Effector memory CD8-positive, alpha-beta T cell (primary cell): ENCODE results near the gene RBBP6.

Source experiments
- ATAC-seq: fragments of 150-1000 bp; cut with Tn5 transposase; replicated peaks from 2 replicates; pipeline ENCODE4 v1.10.0; 2021; ENCODE audit warnings: mild to moderate bottlenecking, moderate library complexity
- DNase-seq, 3 experiments: peaks; one replicate each; pipeline ENCODE4 v3.0.0; 2021
- H3K27ac Mint-ChIP-seq, 2 donors: one replicate each; pipeline ENCODE4 v1.8.0; 2022; ENCODE audit warnings: mild to moderate bottlenecking in 2 of 2, mixed read lengths in 2 of 2, moderate library complexity in 2 of 2
- H3K27me3 Mint-ChIP-seq, 2 donors: one replicate each; pipeline ENCODE4 v1.8.0; 2022; ENCODE audit warnings: mixed read lengths in 2 of 2
- H3K36me3 Mint-ChIP-seq: one replicate; pipeline ENCODE4 v1.8.0; 2022; ENCODE audit warnings: mild to moderate bottlenecking, moderate library complexity, mixed read lengths; ENCODE audit not compliant: insufficient read depth
- H3K4me1 Mint-ChIP-seq, 2 donors: one replicate each; pipeline ENCODE4 v1.8.0; 2022; ENCODE audit warnings: low read depth in 2 of 2, mixed read lengths in 2 of 2
- H3K4me3 Mint-ChIP-seq, 2 donors: one replicate each; pipeline ENCODE4 v1.8.0; 2022; ENCODE audit warnings: mild to moderate bottlenecking in 2 of 2, mixed read lengths in 2 of 2, moderate library complexity in 2 of 2
- H3K9me3 Mint-ChIP-seq, 2 donors: one replicate each; pipeline ENCODE4 v1.8.0; 2022; ENCODE audit warnings: mixed read lengths in 2 of 2

RBBP6 gene

DNA sequence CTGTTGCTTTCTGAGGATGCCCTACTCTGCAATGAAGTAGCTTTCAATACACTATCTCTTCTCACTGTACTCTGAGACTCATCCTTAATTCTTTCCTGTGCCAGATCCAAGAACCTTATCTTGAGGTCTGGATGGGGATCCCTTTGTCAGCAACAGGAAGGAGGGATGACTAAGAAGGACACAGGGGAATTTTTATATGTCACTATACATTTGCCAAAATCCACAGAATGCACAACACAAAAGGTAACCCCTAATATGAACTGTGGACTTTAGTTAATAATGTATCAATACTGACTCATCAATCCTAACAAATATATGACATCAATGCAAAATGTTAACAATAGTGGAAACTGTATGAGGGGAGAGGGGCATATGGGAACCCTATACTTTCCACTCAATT lies 4.7 kb upstream of the RBBP6 start:
- Mint-ChIP-seq H3K4me1 (peaks cover 2 to 4% of the 10 kb centered on the region in 2 donors), H3K4me3 (no peak overlapping the region), H3K27me3 (peaks cover 6 to 9% of the 10 kb centered on the region in 2 donors), H3K27ac (no peak overlapping the region), H3K36me3 (peaks cover 9% of the 10 kb centered on the region), H3K9me3 (no peaks in the 10 kb centered on the region)
- no peak for DNase-seq
- no peak for ATAC-seq

GRCh38 chr16:24535827-24536226 lies 3.5 kb upstream of the RBBP6 start:
- H3K27me3 Mint-ChIP-seq = peaks cover 6 to 9% of the 10 kb centered on the region in 2 donors

GRCh38 chr16:24536671-24537070 lies 2.7 kb upstream of the RBBP6 start:
- ATAC-seq (no peak), DNase-seq (no peak)
- Mint-ChIP-seq H3K27ac (no peak overlapping the region), H3K4me1 (peaks cover 13 to 16% of the 10 kb centered on the region in 2 donors), H3K27me3 (peaks cover 6 to 9% of the 10 kb centered on the region in 2 donors), H3K9me3 (no peaks in the 10 kb centered on the region), H3K36me3 (peaks cover 30% of the 10 kb centered on the region), H3K4me3 (no peak overlapping the region)

More at GRCh38 chr16:24535827-24536226, 3.5 kb upstream of the RBBP6 start:
- no peak for ATAC-seq
- Mint-ChIP-seq H3K4me1 (peaks cover 6 to 8% of the 10 kb centered on the region in 2 donors), H3K4me3 (no peak overlapping the region), H3K9me3 (no peaks in the 10 kb centered on the region), H3K27ac (no peak overlapping the region), H3K36me3 (peaks cover 21% of the 10 kb centered on the region)
- no peak for DNase-seq

DNA sequence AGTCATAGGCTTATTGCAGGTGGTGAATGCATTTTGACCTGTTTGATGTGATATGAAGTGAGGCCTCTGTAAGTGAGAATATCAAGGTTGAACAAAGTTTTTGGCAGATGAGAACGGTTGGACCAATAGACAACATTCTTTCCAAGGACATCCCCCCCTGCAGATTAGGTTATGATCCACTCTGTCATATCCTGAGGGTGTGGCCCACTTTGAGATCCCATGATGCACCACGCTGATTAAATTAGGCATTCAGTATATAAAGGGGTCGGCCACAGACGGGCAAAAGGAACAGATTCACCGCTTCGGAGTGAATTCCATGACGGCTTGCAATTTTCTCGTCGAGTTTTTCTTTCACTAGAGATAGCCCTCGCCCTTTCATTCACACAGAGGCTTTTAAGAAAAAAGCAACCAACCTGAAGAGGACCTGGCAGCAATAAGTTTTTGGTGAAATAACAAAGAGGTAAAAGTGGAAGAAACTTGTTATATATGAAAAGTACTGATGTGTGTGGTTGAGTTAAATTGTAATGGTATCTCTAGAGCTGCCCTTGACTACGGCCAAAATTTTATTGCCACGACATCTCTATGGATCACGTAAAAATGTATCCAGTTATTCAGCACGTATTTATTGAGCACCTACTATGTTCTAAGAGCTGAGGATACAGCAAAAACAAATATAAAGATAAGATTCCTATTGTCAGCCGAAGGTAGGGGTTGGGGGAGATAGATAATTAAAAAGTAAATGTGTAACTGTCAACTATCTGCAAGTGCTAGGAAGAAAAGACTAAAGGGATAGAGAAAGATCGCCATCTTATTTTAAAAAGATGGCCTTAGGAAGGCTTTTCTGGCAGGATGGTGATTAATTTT lies 1.7 kb upstream of the RBBP6 start:
- H3K27ac Mint-ChIP-seq = no peak overlapping the region
- DNase-seq (no peak), ATAC-seq (no peak)
- H3K4me3 Mint-ChIP-seq = peak overlapping the region; percentile 98 to 100
- H3K4me1 Mint-ChIP-seq = peaks cover 21 to 27% of the 10 kb centered on the region in 2 donors
- no peaks in the 10 kb centered on the region for H3K9me3 Mint-ChIP-seq
- H3K36me3 Mint-ChIP-seq = peaks cover 34% of the 10 kb centered on the region
- peaks cover 0 to 2% of the 10 kb centered on the region in 2 donors for H3K27me3 Mint-ChIP-seq

DNA sequence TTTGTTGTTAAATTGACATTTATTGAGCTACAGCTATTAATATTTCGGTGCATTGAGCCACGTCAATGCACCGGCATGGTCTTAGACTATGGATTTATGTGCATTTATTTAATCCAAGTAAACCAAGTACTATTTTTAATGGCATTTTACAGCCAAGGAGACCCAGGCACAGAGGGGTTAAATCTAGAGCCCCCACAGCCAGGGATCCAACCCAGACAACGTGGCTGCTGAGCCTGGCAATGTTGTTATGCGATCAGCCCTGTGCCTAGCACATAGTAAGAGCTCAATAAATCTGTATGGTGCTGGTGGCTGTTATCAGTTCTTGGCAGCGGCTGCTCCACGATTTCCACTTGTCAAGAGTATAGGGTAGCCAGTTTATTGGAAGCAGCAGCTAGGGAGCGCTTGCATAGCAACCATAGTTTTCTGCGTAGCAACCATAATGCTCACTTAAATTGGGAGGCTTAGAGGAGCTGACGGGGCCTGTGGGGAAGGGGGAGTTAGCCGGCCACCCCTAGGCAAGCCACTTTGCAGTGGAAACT lies 541 bp upstream of the RBBP6 start:
- ATAC-seq (no peak), DNase-seq (no peak)
- H3K9me3 Mint-ChIP-seq = no peaks in the 10 kb centered on the region
- peaks cover 23 to 34% of the 10 kb centered on the region in 2 donors for H3K4me1 Mint-ChIP-seq
- H3K27ac Mint-ChIP-seq = peak overlapping the region; percentile 99 to 100
- peaks cover 43% of the 10 kb centered on the region for H3K36me3 Mint-ChIP-seq
- no peaks in the 10 kb centered on the region for H3K27me3 Mint-ChIP-seq
- H3K4me3 Mint-ChIP-seq = peak overlapping the region; percentile 98 to 100

- Mint-ChIP-seq H3K27me3 (no peaks in the 10 kb centered on the region), H3K4me1 (peaks cover 26 to 46% of the 10 kb centered on the region in 2 donors), H3K27ac (peak overlapping the region; percentile 99 to 100), H3K36me3 (peaks cover 43% of the 10 kb centered on the region), H3K4me3 (peak overlapping the region; percentile 98 to 100), H3K9me3 (no peaks in the 10 kb centered on the region)
- peak in 1 of 3 experiments; percentile 39 for DNase-seq
- ATAC-seq = peak; percentile 32
These were observed 660 bp downstream of the RBBP6 start for GRCh38 chr16:24539850-24540601.

DNA sequence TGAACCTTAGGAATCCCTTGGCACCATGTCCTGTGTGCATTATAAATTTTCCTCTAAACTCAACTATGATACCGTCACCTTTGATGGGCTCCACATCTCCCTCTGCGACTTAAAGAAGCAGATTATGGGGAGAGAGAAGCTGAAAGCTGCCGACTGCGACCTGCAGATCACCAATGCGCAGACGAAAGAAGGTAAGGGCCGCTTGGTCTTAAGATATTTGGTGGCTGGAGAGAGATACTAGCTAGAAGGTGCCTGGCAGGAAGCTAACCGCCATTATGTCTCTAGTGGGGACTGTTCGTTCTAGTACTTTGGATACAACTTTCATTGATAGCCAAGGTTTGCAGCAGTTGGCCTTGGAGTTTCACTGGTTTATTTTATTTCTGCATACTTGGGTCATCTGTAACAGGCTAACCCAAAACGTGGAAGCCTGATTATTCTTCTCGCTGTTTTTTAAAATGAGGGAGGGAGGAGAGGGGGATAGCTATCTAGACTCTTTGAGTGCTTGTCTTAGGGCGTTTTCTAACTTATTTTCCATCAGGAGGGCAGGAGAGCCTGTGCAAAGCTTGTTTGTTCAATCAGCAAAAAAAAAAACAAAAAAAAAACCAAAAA lies 1.3 kb downstream of the RBBP6 start:
- ATAC-seq (no peak), DNase-seq (peak in 2 of 3 experiments; percentile 15 to 17)
- H3K36me3 Mint-ChIP-seq = peaks cover 49% of the 10 kb centered on the region
- H3K9me3 Mint-ChIP-seq = no peaks in the 10 kb centered on the region
- H3K4me1 Mint-ChIP-seq = peaks cover 33 to 53% of the 10 kb centered on the region in 2 donors
- peak overlapping the region; percentile 99 to 100 for H3K27ac Mint-ChIP-seq
- H3K27me3 Mint-ChIP-seq = no peaks in the 10 kb centered on the region
- H3K4me3 Mint-ChIP-seq = peak overlapping the region; percentile 98 to 100

- Mint-ChIP-seq H3K9me3 (no peaks in the 10 kb centered on the region), H3K27ac (peak overlapping the region; percentile 99 to 100), H3K4me1 (peaks cover 34 to 56% of the 10 kb centered on the region in 2 donors), H3K4me3 (peak overlapping the region; percentile 98 to 100), H3K36me3 (peaks cover 51% of the 10 kb centered on the region), H3K27me3 (no peaks in the 10 kb centered on the region)
- DNase-seq = no peak
- no peak for ATAC-seq
These were observed 2.0 kb downstream of the RBBP6 start for GRCh38 chr16:24541233-24541933.

- Mint-ChIP-seq H3K4me3 (peak overlapping the region; percentile 98 to 100), H3K36me3 (peaks cover 72% of the 10 kb centered on the region), H3K27ac (peak overlapping the region in 1 of 2 donors; percentile 5), H3K27me3 (no peaks in the 10 kb centered on the region), H3K9me3 (no peaks in the 10 kb centered on the region), H3K4me1 (peaks cover 37 to 63% of the 10 kb centered on the region in 2 donors)
- ATAC-seq = no peak
- DNase-seq = no peak
These were observed 4.6 kb downstream of the RBBP6 start for GRCh38 chr16:24543949-24544348.

- H3K27me3 Mint-ChIP-seq = no peaks in the 10 kb centered on the region
- H3K27ac Mint-ChIP-seq = peak overlapping the region; percentile 9 to 67
- H3K9me3 Mint-ChIP-seq = no peaks in the 10 kb centered on the region
- peak overlapping the region; percentile 44 to 100 for H3K4me3 Mint-ChIP-seq
- ATAC-seq (no peak), DNase-seq (no peak)
- H3K36me3 Mint-ChIP-seq = peaks cover 72% of the 10 kb centered on the region
- peaks cover 39 to 67% of the 10 kb centered on the region in 2 donors for H3K4me1 Mint-ChIP-seq
These were observed 5.3 kb downstream of the RBBP6 start for GRCh38 chr16:24544640-24545039.

GRCh38 chr16:24550295-24550694 lies 10.9 kb downstream of the RBBP6 start:
- Mint-ChIP-seq H3K36me3 (peaks cover 73% of the 10 kb centered on the region), H3K4me1 (peaks cover 18 to 44% of the 10 kb centered on the region in 2 donors), H3K4me3 (peak overlapping the region in 1 of 2 donors; percentile 19), H3K9me3 (no peaks in the 10 kb centered on the region), H3K27ac (peak overlapping the region; percentile 29 to 76), H3K27me3 (no peaks in the 10 kb centered on the region)
- no peak for ATAC-seq
- no peak for DNase-seq

DNA sequence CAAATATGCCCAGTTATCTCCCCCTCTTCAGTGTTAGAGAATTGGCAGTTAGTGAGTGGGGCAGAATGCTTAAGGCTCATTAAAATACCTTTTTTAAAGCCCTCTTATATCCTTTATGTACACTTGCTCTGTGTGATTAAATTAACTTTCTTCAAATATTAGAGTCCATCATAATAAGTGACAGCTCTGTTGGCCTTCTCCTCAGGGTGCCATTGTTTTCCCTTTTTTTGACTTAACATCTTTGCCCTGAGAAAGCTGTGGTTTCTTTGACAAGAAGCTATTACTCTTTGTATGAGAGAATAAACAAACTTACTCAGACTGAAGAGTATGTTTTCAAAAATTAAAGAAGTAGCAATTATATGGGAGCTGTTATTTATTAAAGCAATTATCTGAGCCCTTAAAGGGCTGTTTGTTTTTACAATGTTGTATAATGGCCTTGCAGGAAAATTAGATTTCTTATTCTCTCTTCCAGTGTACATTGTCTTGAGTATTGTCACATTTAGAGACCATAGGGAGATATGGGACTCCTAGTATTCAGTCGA lies 13.4 kb downstream of the RBBP6 start:
- no peak for ATAC-seq
- no peak overlapping the region for H3K27ac Mint-ChIP-seq
- H3K4me1 Mint-ChIP-seq = peaks cover 9 to 31% of the 10 kb centered on the region in 2 donors
- H3K9me3 Mint-ChIP-seq = no peaks in the 10 kb centered on the region
- no peaks in the 10 kb centered on the region for H3K27me3 Mint-ChIP-seq
- H3K4me3 Mint-ChIP-seq = peak overlapping the region in 1 of 2 donors; percentile 37
- no peak for DNase-seq
- peaks cover 77% of the 10 kb centered on the region for H3K36me3 Mint-ChIP-seq
